Tibial nerve (tissue), 4 donors: ENCODE data around the gene GIGYF1.

Experiments
- EP300 ChIP-seq, 2 donors: sonication (generic); formaldehyde crosslinking; IDR thresholded peaks; one replicate each; pipeline ENCODE4 v1.6.1; 2017; ENCODE audit warnings: antibody characterized with exemption in 2 of 2, mild to moderate bottlenecking in 1 of 2
- POLR2A ChIP-seq, 2 donors: fragments of 450-650 bp; IDR thresholded peaks; one replicate each; pipeline ENCODE4 v1.6.1; 2017; ENCODE audit warnings: antibody characterized with exemption in 2 of 2, mild to moderate bottlenecking in 2 of 2, moderate library complexity in 2 of 2
- TF ChIP-seq, protein P1 (sequence below), 5 experiments: fragments of 200-600 bp in 3 of 5; fragments of 450-650 bp in 2 of 5; sonication (generic) in 3 of 5; IDR thresholded peaks; one replicate each; pipeline ENCODE4 v1.5.1; 2016 to 2019; ENCODE audit warnings: antibody characterized with exemption in 5 of 5, mild to moderate bottlenecking in 3 of 5, moderate library complexity in 2 of 5

DNA sequence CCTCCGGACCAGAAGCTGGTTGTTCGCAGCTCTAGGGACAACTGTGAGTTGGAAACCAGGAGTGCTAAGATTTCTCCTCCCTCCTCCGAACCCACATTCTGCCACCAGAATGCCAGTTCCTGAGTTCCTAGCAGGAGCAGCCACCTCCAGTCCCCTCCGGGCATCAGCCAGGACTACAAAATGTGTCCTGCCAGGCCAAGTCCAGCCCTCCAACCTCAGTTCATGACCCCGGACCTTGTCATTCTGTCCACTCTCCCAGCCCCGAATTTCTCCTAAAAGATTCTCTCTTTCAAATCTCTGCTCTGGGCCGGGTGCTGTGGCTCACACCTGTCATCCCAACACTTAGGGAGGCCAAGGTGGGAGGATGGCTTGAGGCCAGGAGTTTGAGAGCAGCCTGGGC, 41.7 kb upstream of the GIGYF1 start:
- TF ChIP-seq, protein P1, sequence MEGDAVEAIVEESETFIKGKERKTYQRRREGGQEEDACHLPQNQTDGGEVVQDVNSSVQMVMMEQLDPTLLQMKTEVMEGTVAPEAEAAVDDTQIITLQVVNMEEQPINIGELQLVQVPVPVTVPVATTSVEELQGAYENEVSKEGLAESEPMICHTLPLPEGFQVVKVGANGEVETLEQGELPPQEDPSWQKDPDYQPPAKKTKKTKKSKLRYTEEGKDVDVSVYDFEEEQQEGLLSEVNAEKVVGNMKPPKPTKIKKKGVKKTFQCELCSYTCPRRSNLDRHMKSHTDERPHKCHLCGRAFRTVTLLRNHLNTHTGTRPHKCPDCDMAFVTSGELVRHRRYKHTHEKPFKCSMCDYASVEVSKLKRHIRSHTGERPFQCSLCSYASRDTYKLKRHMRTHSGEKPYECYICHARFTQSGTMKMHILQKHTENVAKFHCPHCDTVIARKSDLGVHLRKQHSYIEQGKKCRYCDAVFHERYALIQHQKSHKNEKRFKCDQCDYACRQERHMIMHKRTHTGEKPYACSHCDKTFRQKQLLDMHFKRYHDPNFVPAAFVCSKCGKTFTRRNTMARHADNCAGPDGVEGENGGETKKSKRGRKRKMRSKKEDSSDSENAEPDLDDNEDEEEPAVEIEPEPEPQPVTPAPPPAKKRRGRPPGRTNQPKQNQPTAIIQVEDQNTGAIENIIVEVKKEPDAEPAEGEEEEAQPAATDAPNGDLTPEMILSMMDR (IDR thresholded peaks at IDR 0.05): no peak
- TF ChIP-seq POLR2A (IDR thresholded peaks at IDR 0.05): no peak
- TF ChIP-seq EP300 (IDR thresholded peaks at IDR 0.05): no peak
